Measurements from ENCODE around the gene ANKRD52. TPM values are rescaled to one million over a fixed set of nuclear protein-coding genes. Genes with fewer than 3 reads are reported as not detected.

Gene ANKRD52
- 10 to 100 TPM; 14.6 to 42.4 (median 23.9) TPM for total RNA-seq

- DNase-seq (ENCODE audit: low spot score in 2 of 2) = peak; percentile 47 to 58
- Histone ChIP-seq H3K27me3 (no peaks in the 10 kb centered on the region), H3K4me1 (peaks cover 0 to 30% (median 21%) of the 10 kb centered on the region in 4 donors), H3K27ac (peak within 1 kb of the TSS; percentile 86 to 93 (median 92)), H3K4me3 (peak within 1 kb of the TSS; percentile 69 to 98 (median 83)), H3K36me3 (peaks cover 3 to 33% (median 21%) of the 10 kb centered on the region in 3 donors), H3K9me3 (no peaks in the 10 kb centered on the region)
- TF ChIP-seq CTCF (IDR thresholded peaks at IDR 0.05) (peak; percentile 78 to 97 (median 96)), POLR2A (IDR thresholded peaks at IDR 0.05) (peak in 1 of 2 donors; percentile 40), EP300 (IDR thresholded peaks at IDR 0.05) (peak in 1 of 2 donors; percentile 18)
- WGBS, 2 donors = 0 to 1% methylated on average over 22 to 48 of the region's 78 CpGs
Observed at GRCh38 chr12:56258068-56258819, at the start of gene ANKRD52. TSS of gene ANKRD52 (minus strand) at chr12:56258384. CDS start at chr12:56258269, 115 bp downstream.

- no peaks in the 10 kb centered on the region for H3K4me1 ChIP-seq
- H3K9me3 ChIP-seq = no peaks in the 10 kb centered on the region
- WGBS, 2 donors = 92 to 97% methylated on average over 7 of the region's 7 CpGs
- peaks cover 0 to 88% (median 7%) of the 10 kb centered on the region in 3 donors for H3K36me3 ChIP-seq
- no peaks in the 10 kb centered on the region for H3K27me3 ChIP-seq
- DNase-seq (ENCODE audit: low spot score in 2 of 2) = no peak
- no peak for TF ChIP-seq POLR2A (IDR thresholded peaks at IDR 0.05)
- no peak overlapping the region for H3K4me3 ChIP-seq
- no peak overlapping the region for H3K27ac ChIP-seq
Observed at GRCh38 chr12:56307221-56307965, 49.2 kb upstream of the ANKRD52 start.

- no peak overlapping the region for H3K27ac ChIP-seq
- H3K27me3 ChIP-seq = no peaks in the 10 kb centered on the region
- H3K9me3 ChIP-seq = no peaks in the 10 kb centered on the region
- WGBS, 2 donors = 89 to 96% methylated on average over 8 of the region's 8 CpGs
- peaks cover 0 to 19% (median 12%) of the 10 kb centered on the region in 4 donors for H3K4me1 ChIP-seq
- H3K36me3 ChIP-seq = peaks cover 0 to 64% (median 7%) of the 10 kb centered on the region in 3 donors
- no peak for DNase-seq (ENCODE audit: low spot score in 2 of 2)
- H3K4me3 ChIP-seq = no peak overlapping the region
- no peak for TF ChIP-seq EP300 (IDR thresholded peaks at IDR 0.05)
- no peak for TF ChIP-seq CTCF (IDR thresholded peaks at IDR 0.05)
Observed at GRCh38 chr12:56304872-56305590, 46.8 kb upstream of the ANKRD52 start.

- Histone ChIP-seq H3K27me3 (no peaks in the 10 kb centered on the region), H3K9me3 (no peaks in the 10 kb centered on the region), H3K4me1 (peaks cover 0 to 21% (median 12%) of the 10 kb centered on the region in 4 donors), H3K27ac (no peak overlapping the region), H3K36me3 (peaks cover 0 to 56% (median 7%) of the 10 kb centered on the region in 3 donors), H3K4me3 (no peak overlapping the region)
- DNase-seq (ENCODE audit: low spot score in 2 of 2) = no peak
- TF ChIP-seq EP300 (IDR thresholded peaks at IDR 0.05) = no peak
- TF ChIP-seq CTCF (IDR thresholded peaks at IDR 0.05) = no peak
- TF ChIP-seq POLR2A (IDR thresholded peaks at IDR 0.05) = no peak
- WGBS, 2 donors = 89 to 95% methylated on average over 3 of the region's 3 CpGs
Observed at GRCh38 chr12:56304276-56304675, 46.1 kb upstream of the ANKRD52 start.

GRCh38 chr12:56300644-56301464 lies 42.7 kb upstream of the ANKRD52 start:
- no peak for TF ChIP-seq POLR2A (IDR thresholded peaks at IDR 0.05)
- H3K4me3 ChIP-seq = peak overlapping the region; percentile 42 to 88 (median 64)
- peak overlapping the region; percentile 70 to 94 (median 91) for H3K27ac ChIP-seq
- peaks cover 0 to 55% (median 30%) of the 10 kb centered on the region in 4 donors for H3K4me1 ChIP-seq
- 38 to 40% methylated on average over 21 of the region's 21 CpGs for WGBS, 2 donors
- no peaks in the 10 kb centered on the region for H3K9me3 ChIP-seq
- no peaks in the 10 kb centered on the region for H3K27me3 ChIP-seq
- no peak for DNase-seq (ENCODE audit: low spot score in 2 of 2)
- peaks cover 0 to 32% (median 3%) of the 10 kb centered on the region in 3 donors for H3K36me3 ChIP-seq
